SU-DHL-6 (cell line): ENCODE data around the gene PMEPA1.

Source experiments
- H2AFZ ChIP-seq: fragments of 200-600 bp; sonication (generic); 2 replicates; pipeline ENCODE4 v1.6.1; 2014; ENCODE audit warnings: low read depth, mild to moderate bottlenecking, moderate library complexity, mixed read lengths, antibody characterized with exemption, low read length; ENCODE audit not compliant: severe bottlenecking
- H3F3A ChIP-seq: fragments of 200-600 bp; shearing (Covaris generic); 2 replicates; pipeline ENCODE4 v1.6.0; 2016; ENCODE audit warnings: antibody characterized with exemption, mild to moderate bottlenecking; ENCODE audit not compliant: insufficient read depth
- H3K27ac ChIP-seq: fragments of 200-600 bp; sonication (generic); 2 replicates; pipeline ENCODE4 v1.5.1; 2016; ENCODE audit warnings: low read depth, mild to moderate bottlenecking, low read length, moderate library complexity, mixed read lengths
- H3K27me3 ChIP-seq: fragments of 200-600 bp; sonication (generic), shearing (Covaris generic); 2 replicates; pipeline ENCODE4 v1.6.0; 2014; ENCODE audit warnings: mild to moderate bottlenecking, low read length
- H3K36me3 ChIP-seq: fragments of 200-600 bp; sonication (generic); 2 replicates; pipeline ENCODE4 v1.6.1; 2014; ENCODE audit warnings: mild to moderate bottlenecking, low read length, mixed read lengths
- H3K4me2 ChIP-seq: fragments of 300-600, 200-600 bp; shearing (Covaris generic), sonication (generic); 2 replicates; pipeline ENCODE4 v1.6.0; 2014; ENCODE audit warnings: low read length, low read depth, mild to moderate bottlenecking; ENCODE audit not compliant: poor library complexity, severe bottlenecking
- H3K4me3 ChIP-seq: fragments of 200-600 bp; sonication (generic); 2 replicates; pipeline ENCODE4 v1.5.1; 2014; ENCODE audit warnings: antibody characterized with exemption, low read length, mild to moderate bottlenecking, mixed read lengths; ENCODE audit not compliant: insufficient read depth, poor library complexity, severe bottlenecking
- H3K79me2 ChIP-seq: fragments of 200-600 bp; sonication (generic); 2 replicates; pipeline ENCODE4 v1.6.1; 2014; ENCODE audit warnings: mild to moderate bottlenecking, low read length, moderate library complexity; ENCODE audit not compliant: insufficient read depth
- H3K9ac ChIP-seq: fragments of 200-600 bp; sonication (generic); 2 replicates; pipeline ENCODE4 v1.7.0; 2014; ENCODE audit warnings: mild to moderate bottlenecking, low read length
- H3K9me2 ChIP-seq: fragments of 200-600 bp; sonication (generic); replicated peaks from 2 replicates; pipeline ENCODE4 v1.6.1; 2014; ENCODE audit warnings: low read length; ENCODE audit not compliant: insufficient read depth
- H3K9me3 ChIP-seq: fragments of 200-600 bp; sonication (generic); 2 replicates; pipeline ENCODE4 v1.6.1; 2014; ENCODE audit warnings: low read length, mixed read lengths; ENCODE audit not compliant: insufficient read depth
- H4K20me1 ChIP-seq: fragments of 200-600 bp; sonication (generic); 2 replicates; pipeline ENCODE4 v1.6.1; 2014; ENCODE audit warnings: low read depth, mild to moderate bottlenecking, antibody characterized with exemption, low read length, moderate library complexity, mixed read lengths
- CTCF ChIP-seq: fragments of 200-600 bp; sonication (generic); IDR thresholded peaks from one replicate; pipeline ENCODE4 v1.5.1; 2017; ENCODE audit warnings: antibody characterized with exemption, mild to moderate bottlenecking, low read length, moderate library complexity; ENCODE audit not compliant: insufficient read depth, poor library complexity, severe bottlenecking
- EZH2phosphoT487 ChIP-seq: fragments of 200-600 bp; sonication (generic), shearing (Covaris generic); conservative IDR thresholded peaks from 2 replicates; pipeline ENCODE4 v1.6.1; 2018; ENCODE audit warnings: mild to moderate bottlenecking, antibody characterized with exemption, low read length, moderate library complexity, mixed read lengths

Gene PMEPA1

GRCh38 chr20:57672953-57673575 is 36.8 kb downstream of the PMEPA1 start:
- TF ChIP-seq EZH2phosphoT487 (no peak), CTCF (no peak)
- Histone ChIP-seq H3K9me3 (no peaks in the 10 kb centered on the region), H3K27me3 (no peaks in the 10 kb centered on the region), H3K9ac (no peak overlapping the region), H4K20me1 (no peaks in the 10 kb centered on the region), H3K4me2 (no peak overlapping the region), H3K79me2 (no peaks in the 10 kb centered on the region), H2AFZ (no peak overlapping the region), H3K4me3 (no peak overlapping the region), H3K27ac (no peak overlapping the region), H3F3A (no peaks in the 10 kb centered on the region), H3K9me2 (no peaks in the 10 kb centered on the region), H3K36me3 (no peaks in the 10 kb centered on the region)

- H3K36me3 ChIP-seq = no peaks in the 10 kb centered on the region
- no peak overlapping the region for H3K27ac ChIP-seq
- no peaks in the 10 kb centered on the region for H4K20me1 ChIP-seq
- H3K9me2 ChIP-seq = no peaks in the 10 kb centered on the region
- H3K4me2 ChIP-seq = no peak overlapping the region
- no peaks in the 10 kb centered on the region for H3K27me3 ChIP-seq
- no peaks in the 10 kb centered on the region for H3K9me3 ChIP-seq
- H3K79me2 ChIP-seq = no peaks in the 10 kb centered on the region
- H3K4me3 ChIP-seq = no peak overlapping the region
- no peak overlapping the region for H2AFZ ChIP-seq
- no peak for TF ChIP-seq CTCF
- TF ChIP-seq EZH2phosphoT487 = no peak
- no peaks in the 10 kb centered on the region for H3F3A ChIP-seq
- H3K9ac ChIP-seq = no peak overlapping the region
Observed at GRCh38 chr20:57672164-57672563, 37.7 kb downstream of the PMEPA1 start.

GRCh38 chr20:57671662-57672061 is 38.2 kb downstream of the PMEPA1 start:
- no peaks in the 10 kb centered on the region for H3K79me2 ChIP-seq
- H3F3A ChIP-seq = no peaks in the 10 kb centered on the region
- no peaks in the 10 kb centered on the region for H4K20me1 ChIP-seq
- no peaks in the 10 kb centered on the region for H3K9me2 ChIP-seq
- no peak overlapping the region for H3K4me2 ChIP-seq
- TF ChIP-seq EZH2phosphoT487 (no peak), CTCF (no peak)
- no peaks in the 10 kb centered on the region for H3K9me3 ChIP-seq
- H3K36me3 ChIP-seq = no peaks in the 10 kb centered on the region
- H2AFZ ChIP-seq = no peak overlapping the region
- H3K9ac ChIP-seq = no peak overlapping the region
- no peak overlapping the region for H3K27ac ChIP-seq
- H3K27me3 ChIP-seq = no peaks in the 10 kb centered on the region
- no peak overlapping the region for H3K4me3 ChIP-seq
